NB4 (cell line): ENCODE measurements around the gene EIPR1.

Experiments used
- CTCF ChIP-seq: IDR thresholded peaks from one replicate; pipeline ENCODE4 v1.5.1; 2012; ENCODE audit warnings: low read depth, low read length
- MAX ChIP-seq: IDR thresholded peaks from 2 replicates; pipeline ENCODE4 v1.6.1; 2011; ENCODE audit warnings: low read depth, low read length
- POLR2A ChIP-seq: IDR thresholded peaks from 2 replicates; pipeline ENCODE4 v1.6.1; 2011; ENCODE audit warnings: mild to moderate bottlenecking; ENCODE audit not compliant: insufficient read length; ENCODE audit errors: extremely low read depth

GRCh38 chr2:3379339-3379646 is 1.7 kb upstream of the EIPR1 start:
- TF ChIP-seq POLR2A (no peak), CTCF (no peak), MAX (no peak)
